HEK293T (cell line): ENCODE results near the gene VSIR.

Experiments used
- CTCF ChIA-PET: fragments of 350-600 bp; formaldehyde crosslinking; extraction: SDS; loops from one replicate; lab custom pipeline; 2021; ENCODE audit warnings: antibody characterized with exemption, inconsistent platforms; lab: Yijun Ruan, JAX
- POLR2A ChIA-PET: fragments of 350-600 bp; formaldehyde crosslinking; extraction: SDS; loops from one replicate; lab custom pipeline; 2020; ENCODE audit warnings: antibody characterized with exemption, inconsistent platforms; lab: Yijun Ruan, JAX
- DNase-seq: peaks from one replicate; pipeline ENCODE4 v3.0.0; 2012; ENCODE audit warnings: mixed read lengths; ENCODE audit errors: extremely low spot score
- ARNT ChIP-seq: fragments of 450-650 bp; IDR thresholded peaks from 2 replicates; pipeline ENCODE4 v1.6.1; 2017; ENCODE audit warnings: mild to moderate bottlenecking
- BHLHE40 ChIP-seq: fragments of 450-650 bp; IDR thresholded peaks from 2 replicates; pipeline ENCODE4 v1.6.1; 2016; ENCODE audit warnings: mild to moderate bottlenecking, moderate library complexity, borderline replicate concordance
- CTBP1 ChIP-seq: fragments of 450-650 bp; IDR thresholded peaks from 2 replicates; pipeline ENCODE4 v1.6.1; 2016; ENCODE audit warnings: borderline replicate concordance
- ELF4 ChIP-seq: fragments of 450-650 bp; IDR thresholded peaks from 2 replicates; pipeline ENCODE4 v1.6.1; 2017; ENCODE audit warnings: antibody characterized with exemption
- FOXA1 ChIP-seq: fragments of 450-650 bp; IDR thresholded peaks from 2 replicates; pipeline ENCODE4 v1.6.1; 2016; ENCODE audit warnings: mild to moderate bottlenecking
- FOXK2 ChIP-seq: fragments of 450-650 bp; IDR thresholded peaks from 2 replicates; pipeline ENCODE4 v1.6.1; 2016; ENCODE audit warnings: mild to moderate bottlenecking
- FOXM1 ChIP-seq: fragments of 450-650 bp; IDR thresholded peaks from 2 replicates; pipeline ENCODE4 v1.6.1; 2017; ENCODE audit warnings: mild to moderate bottlenecking, borderline replicate concordance
- HDGF ChIP-seq: fragments of 450-650 bp; IDR thresholded peaks from 2 replicates; pipeline ENCODE4 v1.6.1; 2017; ENCODE audit warnings: antibody characterized with exemption, borderline replicate concordance
- L3MBTL2 ChIP-seq: fragments of 450-650 bp; conservative IDR thresholded peaks from 2 replicates; pipeline ENCODE4 v1.6.1; 2016; ENCODE audit warnings: mild to moderate bottlenecking
- LEF1 ChIP-seq: fragments of 450-650 bp; IDR thresholded peaks from 2 replicates; pipeline ENCODE4 v1.6.1; 2017; ENCODE audit warnings: mild to moderate bottlenecking, borderline replicate concordance
- NFRKB ChIP-seq: fragments of 450-650 bp; IDR thresholded peaks from 2 replicates; pipeline ENCODE4 v1.6.1; 2016; ENCODE audit warnings: mild to moderate bottlenecking, moderate library complexity
- PKNOX1 ChIP-seq: fragments of 450-650 bp; IDR thresholded peaks from 2 replicates; pipeline ENCODE4 v1.6.1; 2016
- SP1 ChIP-seq: fragments of 450-650 bp; IDR thresholded peaks from 2 replicates; pipeline ENCODE4 v1.6.1; 2017
- SUZ12 ChIP-seq: fragments of 450-650 bp; IDR thresholded peaks from 2 replicates; pipeline ENCODE4 v1.6.1; 2016; ENCODE audit warnings: mild to moderate bottlenecking
- TARDBP ChIP-seq: fragments of 450-650 bp; IDR thresholded peaks from 2 replicates; pipeline ENCODE4 v1.6.1; 2016
- ZNF384 ChIP-seq: fragments of 450-650 bp; IDR thresholded peaks from 2 replicates; pipeline ENCODE4 v1.6.1; 2016

The VSIR gene

GRCh38 chr10:71743866-71744265, 29.5 kb downstream of the VSIR start:
- CTCF ChIA-PET = no interaction called here

GRCh38 chr10:71743089-71743838, 30.1 kb downstream of the VSIR start:
- ChIA-PET CTCF (no interaction called here), POLR2A (no interaction called here)
- TF ChIP-seq FOXK2 = no peak
- TF ChIP-seq NFRKB = no peak
- TF ChIP-seq ARNT = no peak
- TF ChIP-seq SUZ12 = no peak
- no peak for TF ChIP-seq ELF4
- DNase-seq = no peak

More at GRCh38 chr10:71743866-71744265, 29.5 kb downstream of the VSIR start:
- POLR2A ChIA-PET = no interaction called here
- TF ChIP-seq L3MBTL2 (no peak), LEF1 (no peak), ELF4 (no peak), ARNT (no peak), SP1 (no peak), ZNF384 (no peak), PKNOX1 (no peak), FOXA1 (no peak), SUZ12 (no peak), HDGF (no peak), CTBP1 (no peak), FOXK2 (no peak), BHLHE40 (no peak), FOXM1 (no peak), TARDBP (no peak), NFRKB (no peak)
- no peak for DNase-seq

GRCh38 chr10:71742301-71743088, 30.8 kb downstream of the VSIR start:
- ChIA-PET CTCF (no interaction called here), POLR2A (no interaction called here)
- no peak for DNase-seq
- TF ChIP-seq NFRKB = no peak
- no peak for TF ChIP-seq L3MBTL2
- TF ChIP-seq FOXM1 = no peak
- no peak for TF ChIP-seq HDGF
- TF ChIP-seq PKNOX1 = no peak
- TF ChIP-seq FOXK2 = no peak
- no peak for TF ChIP-seq SUZ12
- TF ChIP-seq ARNT = no peak
- no peak for TF ChIP-seq FOXA1
- TF ChIP-seq ELF4 = no peak
- no peak for TF ChIP-seq LEF1
- TF ChIP-seq TARDBP = no peak
- TF ChIP-seq BHLHE40 = no peak
- TF ChIP-seq ZNF384 = no peak
- no peak for TF ChIP-seq CTBP1
- no peak for TF ChIP-seq SP1

- ChIA-PET CTCF (interaction anchor here (1.4 kb wide), 1 partner anchor 31 kb away, joined by 3 read pairs; no protein-coding TSS in a partner anchor), POLR2A (interaction anchor here (1.6 kb wide), 1 partner anchor 11 kb away, joined by 3 read pairs; no protein-coding TSS in a partner anchor)
- TF ChIP-seq FOXA1 (no peak), SP1 (no peak), SUZ12 (no peak), ARNT (no peak), HDGF (no peak), ZNF384 (no peak), PKNOX1 (no peak), BHLHE40 (no peak), ELF4 (no peak), FOXK2 (no peak), CTBP1 (no peak), LEF1 (no peak), L3MBTL2 (no peak)
- DNase-seq = no peak
Measured at GRCh38 chr10:71741671-71742070, 31.6 kb downstream of the VSIR start.

- TF ChIP-seq FOXA1 (no peak), ELF4 (no peak), SP1 (no peak), ARNT (no peak), HDGF (no peak), LEF1 (no peak), L3MBTL2 (no peak), FOXM1 (no peak), TARDBP (no peak), PKNOX1 (no peak), SUZ12 (no peak), FOXK2 (no peak), NFRKB (no peak), BHLHE40 (no peak), CTBP1 (no peak), ZNF384 (no peak)
- ChIA-PET CTCF (interaction anchor here (1.4 kb wide), 1 partner anchor 32 kb away, joined by 3 read pairs; no protein-coding TSS in a partner anchor), POLR2A (interaction anchor here (1.6 kb wide), 1 partner anchor 12 kb away, joined by 3 read pairs; no protein-coding TSS in a partner anchor)
- no peak for DNase-seq
Measured at GRCh38 chr10:71741029-71741428, 32.3 kb downstream of the VSIR start.
